ENCODE measurements around the gene HSFX3.

- TF ChIP-seq ZFP3 (CRISPR knock-in tag; IDR thresholded peaks at IDR 0.05) = no peak
- TF ChIP-seq PPARA (CRISPR knock-in tag; IDR thresholded peaks at IDR 0.05; ENCODE audit: borderline replicate concordance) = no peak
- no peak for TF ChIP-seq PATZ1 (CRISPR knock-in tag; IDR thresholded peaks at IDR 0.05; ENCODE audit: borderline replicate concordance)
- no peak for TF ChIP-seq ZNF8 (CRISPR knock-in tag; IDR thresholded peaks at IDR 0.05)
- TF ChIP-seq SNAI2 (CRISPR knock-in tag; IDR thresholded peaks at IDR 0.05) = no peak
- TF ChIP-seq GLIS3 (CRISPR knock-in tag; IDR thresholded peaks at IDR 0.05) = no peak
- no peak for TF ChIP-seq TOX (CRISPR knock-in tag; IDR thresholded peaks at IDR 0.05; ENCODE audit: borderline replicate concordance)
Measured at GRCh38 chrX:149510386-149510785, 39.3 kb downstream of the HSFX3 start.
